Thyroid gland (tissue), 4 donors: ENCODE measurements around the gene KCNQ1. TPM values are rescaled to one million over a fixed set of nuclear protein-coding genes. Genes with fewer than 3 reads are reported as not detected.

Source experiments
- DNase-seq, 2 donors: peaks; one replicate each; pipeline ENCODE4 v3.0.0-alpha.2; 2019
- H3K27ac ChIP-seq, 3 donors: fragments of 200-600 bp; sonication (generic); 1 replicate in 2 of 3; 2 replicates in 1 of 3; pipeline ENCODE4 v1.5.1; 2016 to 2019; ENCODE audit warnings: mild to moderate bottlenecking in 1 of 3, moderate library complexity in 1 of 3
- H3K27me3 ChIP-seq: fragments of 200-600 bp; sonication (generic); one replicate; pipeline ENCODE4 v1.5.1; 2019
- H3K36me3 ChIP-seq, 2 donors: fragments of 200-600 bp; sonication (generic); one replicate each; pipeline ENCODE4 v1.5.1; 2016 to 2019
- H3K4me1 ChIP-seq, 2 donors: fragments of 200-600 bp; sonication (generic); one replicate each; pipeline ENCODE4 v1.5.1; 2017 to 2019
- H3K4me3 ChIP-seq, 3 donors: fragments of 200-600 bp; sonication (generic); replicated peaks in 1 of 3; 1 replicate in 2 of 3; 2 replicates in 1 of 3; pipeline ENCODE4 v1.5.1; 2016; ENCODE audit warnings: mild to moderate bottlenecking in 1 of 3
- H3K9me3 ChIP-seq: fragments of 200-600 bp; sonication (generic); one replicate; pipeline ENCODE4 v1.5.1; 2017
- CTCF ChIP-seq, 6 experiments: fragments of 200-600 bp in 3 of 6; fragments of 450-650 bp in 3 of 6; sonication (generic) in 3 of 6; IDR thresholded peaks; one replicate each; pipeline ENCODE4 v1.5.1; 2016 to 2019; ENCODE audit warnings: antibody characterized with exemption in 6 of 6, mild to moderate bottlenecking in 2 of 6, inconsistent platforms in 1 of 6, moderate library complexity in 1 of 6
- POLR2A ChIP-seq, 2 donors: fragments of 450-650 bp; IDR thresholded peaks; one replicate each; pipeline ENCODE4 v1.6.1; 2017; ENCODE audit warnings: antibody characterized with exemption in 2 of 2, mild to moderate bottlenecking in 2 of 2, moderate library complexity in 1 of 2
- WGBS, 2 donors: methylation state at CpG; one replicate each; pipeline ENCODE4 v1.1.5; 2017; 5-methylcytosine and 5-hydroxymethylcytosine counted together
- intact Hi-C: fragments of 100-400 bp; cut with DNase I; formaldehyde crosslinking; loops from one replicate; pipeline ENCODE4 v1.15.1; 2023
- total RNA-seq, 4 donors: library from RNA; depleted of rRNA; stranded (reverse); fragments of >200 nt; gene quantifications; one replicate each; pipeline ENCODE4 v1.2.3, GENCODE V29; 2016

KCNQ1 gene
- total RNA-seq, 4 donors from 2014 or later = 51.3 to 103 (median 97.8) TPM

- H3K36me3 ChIP-seq = no peaks in the 10 kb centered on the region
- no peaks in the 10 kb centered on the region for H3K4me1 ChIP-seq
- TF ChIP-seq POLR2A (IDR thresholded peaks at IDR 0.05) (no peak), CTCF (IDR thresholded peaks at IDR 0.05) (no peak)
- no peak overlapping the region for H3K4me3 ChIP-seq
- no peaks in the 10 kb centered on the region for H3K9me3 ChIP-seq
- no peak overlapping the region for H3K27ac ChIP-seq
- H3K27me3 ChIP-seq = no peaks in the 10 kb centered on the region
- intact Hi-C loops = no loop called here
- WGBS, 2 donors = 96 to 97% methylated on average over 15 to 21 of the region's 21 CpGs
- no peak for DNase-seq
These were observed 291.9 kb downstream of the KCNQ1 start for GRCh38 chr11:2736577-2737225.

GRCh38 chr11:2737226-2737590, 292.4 kb downstream of the KCNQ1 start:
- intact Hi-C loops = no loop called here
- H3K36me3 ChIP-seq = no peaks in the 10 kb centered on the region
- H3K27ac ChIP-seq = no peak overlapping the region
- H3K27me3 ChIP-seq = no peaks in the 10 kb centered on the region
- H3K4me3 ChIP-seq = no peak overlapping the region
- no peaks in the 10 kb centered on the region for H3K4me1 ChIP-seq
- DNase-seq = no peak
- no peaks in the 10 kb centered on the region for H3K9me3 ChIP-seq
- no peak for TF ChIP-seq CTCF (IDR thresholded peaks at IDR 0.05)
- no peak for TF ChIP-seq POLR2A (IDR thresholded peaks at IDR 0.05)
- 81 to 93% methylated on average over 6 to 7 of the region's 7 CpGs for WGBS, 2 donors

GRCh38 chr11:2737866-2738265, 293.1 kb downstream of the KCNQ1 start:
- Histone ChIP-seq H3K4me1 (no peaks in the 10 kb centered on the region), H3K36me3 (no peaks in the 10 kb centered on the region), H3K27ac (no peak overlapping the region), H3K9me3 (no peaks in the 10 kb centered on the region), H3K27me3 (no peaks in the 10 kb centered on the region), H3K4me3 (no peak overlapping the region)
- WGBS, 2 donors = 79 to 92% methylated on average over 5 of the region's 5 CpGs
- no peak for TF ChIP-seq POLR2A (IDR thresholded peaks at IDR 0.05)
- TF ChIP-seq CTCF (IDR thresholded peaks at IDR 0.05) = no peak
- intact Hi-C loops = no loop called here
- no peak for DNase-seq

GRCh38 chr11:2738551-2739431, 294.0 kb downstream of the KCNQ1 start:
- Histone ChIP-seq H3K36me3 (no peaks in the 10 kb centered on the region), H3K4me1 (no peaks in the 10 kb centered on the region), H3K27ac (no peak overlapping the region), H3K27me3 (no peaks in the 10 kb centered on the region), H3K4me3 (no peak overlapping the region), H3K9me3 (no peaks in the 10 kb centered on the region)
- TF ChIP-seq POLR2A (IDR thresholded peaks at IDR 0.05) (no peak), CTCF (IDR thresholded peaks at IDR 0.05) (no peak)
- 94% methylated on average over 6 to 10 of the region's 14 CpGs for WGBS, 2 donors
- no peak for DNase-seq
- intact Hi-C loops = no loop called here
